ENCODE data around the gene DLST.

Gene DLST

GRCh38 chr14:74881431-74882102 lies at the start of gene DLST:
TSS of gene DLST (plus strand) at chr14:74881916. CDS start at chr14:74881954, 38 bp downstream.
- DNase-seq (ENCODE audit: low read depth), result peak; percentile 79

GRCh38 chr14:74832849-74833248 lies 48.9 kb upstream of the DLST start:
- no peak for DNase-seq (ENCODE audit: low read depth)

GRCh38 chr14:74834692-74835392 lies 46.9 kb upstream of the DLST start:
- DNase-seq (ENCODE audit: low read depth), result no peak

DNA sequence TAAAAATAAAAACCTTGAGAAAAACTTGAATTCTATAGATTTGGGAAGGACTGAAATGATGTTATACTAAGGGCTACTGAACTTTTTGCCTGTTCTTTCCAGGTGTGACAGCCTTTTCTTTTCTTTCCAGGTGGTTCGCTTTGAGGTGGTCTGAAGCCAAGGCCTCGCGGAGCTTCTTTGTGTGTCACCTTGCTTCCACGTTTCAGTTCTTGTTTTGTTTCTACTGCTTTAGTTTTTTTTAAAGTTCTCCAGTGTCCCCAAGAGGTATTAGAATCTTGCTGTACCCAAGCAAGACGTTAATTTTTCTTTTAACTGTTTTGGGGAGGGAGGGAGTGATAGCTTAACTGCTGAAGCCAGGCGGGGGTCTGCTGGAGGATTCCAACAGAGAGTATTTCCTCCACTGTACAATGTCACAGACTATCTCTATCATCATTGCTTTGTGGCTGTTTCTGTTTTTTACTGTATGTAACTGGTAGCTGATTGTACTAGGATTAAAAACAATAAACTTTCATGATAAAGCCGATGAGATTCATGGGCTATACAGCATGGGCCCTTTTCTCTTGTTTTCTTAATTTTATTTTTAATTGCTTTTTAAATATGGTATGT lies 46.0 kb upstream of the DLST start:
- DNase-seq (ENCODE audit: low read depth), result no peak

- no peak for DNase-seq (ENCODE audit: low read depth)
Measured at GRCh38 chr14:74836251-74836960, 45.3 kb upstream of the DLST start.

GRCh38 chr14:74838166-74838565 lies 43.5 kb upstream of the DLST start:
- no peak for DNase-seq (ENCODE audit: low read depth)

- DNase-seq (ENCODE audit: low read depth), result no peak
Measured at GRCh38 chr14:74840603-74841030, 41.1 kb upstream of the DLST start.

GRCh38 chr14:74841230-74842207 lies 40.2 kb upstream of the DLST start:
- no peak for DNase-seq (ENCODE audit: low read depth)

GRCh38 chr14:74843653-74844052 lies 38.1 kb upstream of the DLST start:
- no peak for DNase-seq (ENCODE audit: low read depth)

DNA sequence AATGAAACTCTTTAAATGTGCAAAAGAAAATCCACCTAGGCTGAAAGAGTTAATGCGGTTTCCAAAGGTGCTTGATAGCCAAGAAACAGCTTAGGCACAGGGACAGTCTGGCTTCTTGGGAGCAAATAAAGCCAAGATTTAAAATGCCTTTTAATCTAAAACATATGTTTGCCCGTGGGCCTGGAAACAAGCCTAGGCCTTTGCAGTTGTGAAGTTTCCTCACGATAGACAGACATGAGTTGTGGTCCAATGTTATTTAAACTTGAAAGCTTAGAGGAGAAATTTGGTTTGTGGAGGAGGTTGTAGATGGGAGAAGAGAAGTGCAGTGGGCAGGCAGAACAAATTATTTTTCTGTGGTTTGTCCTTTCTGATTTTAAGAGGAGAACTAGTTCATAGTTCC lies 35.5 kb upstream of the DLST start:
- no peak for DNase-seq (ENCODE audit: low read depth)

DNA sequence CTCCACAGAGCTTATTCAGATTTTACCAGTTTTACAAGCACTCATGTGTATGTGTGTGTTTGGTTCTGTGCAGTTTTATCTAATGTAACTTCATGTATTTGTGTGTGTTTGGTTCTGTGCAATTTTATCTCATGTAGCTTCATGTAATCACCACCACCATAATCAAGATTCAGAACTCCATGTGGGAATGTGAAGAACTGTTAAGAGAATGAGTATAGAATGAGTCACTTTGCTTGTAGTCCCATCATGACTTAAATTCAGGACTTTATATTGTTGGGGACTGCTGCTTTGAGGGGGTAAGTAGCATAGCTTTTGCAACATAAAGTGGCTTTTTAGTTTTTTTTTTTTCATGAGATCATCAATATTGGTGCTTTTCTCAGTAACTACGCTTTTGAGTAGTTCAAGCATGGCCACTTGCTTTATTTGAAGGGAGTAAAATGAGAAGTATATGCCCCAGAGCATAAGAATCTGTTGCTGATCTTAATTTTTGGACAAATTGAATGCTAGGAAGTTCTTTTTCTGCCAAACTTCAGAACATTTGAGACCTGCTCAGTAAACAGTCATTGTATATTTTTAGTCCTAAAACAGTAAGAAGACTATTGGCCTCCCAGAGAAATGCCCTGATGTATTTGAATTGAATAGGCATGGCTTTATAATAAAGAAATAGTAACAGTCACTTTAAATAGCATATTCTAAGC lies 34.6 kb upstream of the DLST start:
- no peak for DNase-seq (ENCODE audit: low read depth)

DNA sequence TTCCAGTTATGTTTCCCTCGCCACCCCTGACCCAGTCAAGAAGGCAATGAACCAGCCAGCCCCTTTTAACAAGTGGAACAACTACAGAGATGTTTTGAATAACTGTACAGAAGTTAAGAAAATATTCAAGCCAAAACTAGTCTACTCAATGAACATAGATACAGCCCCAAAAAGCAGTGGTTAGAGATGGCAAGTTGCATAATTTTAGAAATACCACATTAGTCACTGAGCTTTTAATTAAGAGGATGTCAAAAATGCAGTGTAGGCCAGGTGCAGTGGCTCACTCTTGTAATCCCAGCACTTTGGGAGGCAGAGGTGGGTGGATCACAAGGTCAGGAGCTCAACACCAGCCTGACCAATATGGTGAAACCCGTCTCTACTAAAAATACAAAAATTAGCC lies 32.9 kb upstream of the DLST start:
- DNase-seq (ENCODE audit: low read depth), result no peak

- no peak for DNase-seq (ENCODE audit: low read depth)
Measured at GRCh38 chr14:74852922-74853530, 28.7 kb upstream of the DLST start.

- no peak for DNase-seq (ENCODE audit: low read depth)
Measured at GRCh38 chr14:74853581-74853980, 28.1 kb upstream of the DLST start.

DNA sequence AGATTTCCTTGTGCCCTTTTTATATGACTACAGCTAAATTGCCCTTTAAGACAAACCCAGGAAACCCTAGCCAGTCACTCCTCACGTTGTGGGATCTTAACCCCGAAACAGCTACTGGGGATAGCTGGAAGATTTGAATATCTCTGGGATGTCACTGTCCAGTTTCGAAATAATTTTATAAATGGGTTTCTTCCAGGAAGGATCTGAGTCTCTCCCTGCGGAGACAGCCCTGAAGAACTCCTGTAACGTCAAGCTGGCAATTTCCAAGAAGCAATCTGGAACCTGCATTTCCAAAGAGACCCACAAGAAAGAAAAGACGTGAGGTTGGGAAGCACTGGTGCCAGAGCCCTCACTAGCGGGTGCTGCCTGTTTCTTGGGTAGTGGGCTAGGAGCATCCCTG lies 26.7 kb upstream of the DLST start:
- no peak for DNase-seq (ENCODE audit: low read depth)

DNA sequence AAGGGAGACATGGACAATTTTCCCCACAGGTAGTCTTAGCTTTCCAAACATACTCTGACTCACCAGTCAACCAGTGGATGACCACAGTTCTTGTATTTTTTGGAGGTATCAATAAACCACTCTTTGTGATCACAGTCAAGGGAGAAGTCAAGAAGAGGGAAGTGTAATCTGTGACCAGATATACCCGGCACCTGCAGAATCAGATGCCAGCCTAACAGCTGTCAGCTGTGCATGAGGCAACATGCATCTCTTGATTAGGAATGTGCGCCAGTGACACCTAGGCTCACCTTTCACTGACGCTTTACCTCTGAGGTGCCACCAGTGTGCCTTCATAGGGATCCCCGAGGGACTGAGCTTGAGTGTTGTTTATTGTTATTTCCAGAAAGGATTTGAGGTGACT lies 25.8 kb upstream of the DLST start:
- no peak for DNase-seq (ENCODE audit: low read depth)

- DNase-seq (ENCODE audit: low read depth), result no peak
Measured at GRCh38 chr14:74856366-74856765, 25.4 kb upstream of the DLST start.

GRCh38 chr14:74858022-74858421 lies 23.7 kb upstream of the DLST start:
- no peak for DNase-seq (ENCODE audit: low read depth)

DNA sequence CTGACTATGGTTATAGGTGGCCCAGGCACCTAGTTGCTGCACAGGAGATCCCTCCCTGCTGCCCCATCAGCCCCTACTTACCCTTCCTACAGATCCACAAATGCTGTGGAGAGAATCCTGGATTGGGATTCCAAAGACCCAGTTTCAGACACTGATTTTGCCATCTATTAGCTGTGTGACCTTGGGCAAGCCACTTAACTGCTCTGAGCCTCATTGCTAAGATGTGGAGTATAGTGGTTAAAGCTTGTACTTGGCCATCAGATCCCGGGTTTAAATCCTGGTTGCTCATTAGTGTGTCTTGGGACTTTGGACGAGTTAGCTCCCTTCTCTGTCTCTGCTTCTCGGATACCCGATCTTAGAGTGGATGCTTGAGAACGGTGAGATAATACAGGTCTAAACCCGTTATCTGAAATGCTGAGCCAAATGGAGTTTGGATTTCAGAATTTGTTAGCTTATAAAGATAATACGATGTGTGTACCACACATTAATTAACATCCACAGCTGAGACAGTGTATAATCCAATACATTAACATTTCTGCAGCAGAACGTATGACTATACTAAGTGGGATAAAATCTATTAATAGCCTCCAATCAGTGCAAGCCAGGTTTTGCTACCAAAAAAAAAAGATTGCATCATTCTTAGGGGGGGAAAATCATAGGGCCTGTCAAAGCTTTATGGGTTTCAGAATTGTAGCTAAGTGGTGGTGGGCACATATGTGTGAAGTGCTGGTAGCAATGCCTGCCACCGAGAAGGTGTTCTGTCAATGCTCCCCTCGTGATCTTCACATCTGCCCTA lies 21.8 kb upstream of the DLST start:
- no peak for DNase-seq (ENCODE audit: low read depth)
